Fibroblast of lung (primary cell): ENCODE measurements around the gene VPS11.

Experiments
- CTCF ChIP-seq, 2 donors: IDR thresholded peaks in 1 of 2; conservative IDR thresholded peaks in 1 of 2; 1 replicate in 1 of 2; 2 replicates in 1 of 2; pipeline ENCODE4 v1.5.1; 2011 to 2012; ENCODE audit warnings: low read length in 2 of 2, control low read depth in 1 of 2, inconsistent platforms in 1 of 2, low read depth in 1 of 2, mild to moderate bottlenecking in 1 of 2
- EZH2 ChIP-seq: IDR thresholded peaks from 2 replicates; pipeline ENCODE4 v1.5.1; 2012; ENCODE audit warnings: low read length, control low read depth, mild to moderate bottlenecking; ENCODE audit errors: missing control alignments

- TF ChIP-seq CTCF (conservative IDR thresholded peaks at IDR 0.05 in 1 of 2, IDR thresholded peaks at IDR 0.05 in 1 of 2; ENCODE audit: low read depth in 1 of 2, low read length in 2 of 2) (no peak), EZH2 (no peak)
Observed at GRCh38 chr11:119034813-119035212, 32.8 kb upstream of the VPS11 start.
